Small intestine (tissue), 16 donors: ENCODE data around the gene B4GALT1. TPM values are rescaled to one million over a fixed set of nuclear protein-coding genes. Genes with fewer than 3 reads are reported as not detected.

Experiments used
- DNase-seq, 2 donors: peaks; one replicate each; pipeline versions ENCODE4 v3.0.0 to v3.0.0-alpha.2; 2013
- FAIRE-seq: peaks from 2 replicates; lab custom pipeline; 2012; peaks lifted over from hg19 to GRCh38; lab: Jason Lieb, UNC
- H3K27ac ChIP-seq, 3 donors: one replicate each; pipeline ENCODE4 v1.5.1; 2013; ENCODE audit warnings: low read length in 2 of 3, mild to moderate bottlenecking in 2 of 3, control low read depth in 1 of 3, inconsistent platforms in 1 of 3, low read depth in 1 of 3, moderate library complexity in 1 of 3
- H3K27me3 ChIP-seq, 3 donors: one replicate each; pipeline ENCODE4 v1.6.1; 2013; ENCODE audit warnings: low read length in 3 of 3, inconsistent platforms in 1 of 3; ENCODE audit not compliant: control insufficient read depth in 3 of 3, insufficient read depth in 3 of 3
- H3K36me3 ChIP-seq, 3 donors: one replicate each; pipeline ENCODE4 v1.6.1; 2013; ENCODE audit warnings: low read length in 3 of 3, inconsistent platforms in 1 of 3, low read depth in 1 of 3, mild to moderate bottlenecking in 1 of 3, moderate library complexity in 1 of 3; ENCODE audit not compliant: control insufficient read depth in 3 of 3, insufficient read depth in 2 of 3
- H3K4me1 ChIP-seq, 3 donors: one replicate each; pipeline ENCODE4 v1.6.1; 2013; ENCODE audit warnings: low read length in 2 of 3, inconsistent platforms in 1 of 3, low read depth in 1 of 3, mild to moderate bottlenecking in 1 of 3, moderate library complexity in 1 of 3; ENCODE audit not compliant: control insufficient read depth in 3 of 3, insufficient read depth in 2 of 3
- H3K4me3 ChIP-seq, 3 donors: one replicate each; pipeline ENCODE4 v1.5.1; 2013; ENCODE audit warnings: low read length in 3 of 3, control low read depth in 1 of 3, inconsistent platforms in 1 of 3, low read depth in 1 of 3, mild to moderate bottlenecking in 1 of 3, moderate library complexity in 1 of 3
- H3K9me3 ChIP-seq, 2 donors: one replicate each; pipeline ENCODE4 v1.6.1; 2013; ENCODE audit warnings: low read depth in 1 of 2, low read length in 1 of 2; ENCODE audit not compliant: control insufficient read depth in 2 of 2, insufficient read depth in 1 of 2
- WGBS, 3 donors: extraction: QIAGEN DNeasy Blood & Tissue Kit; methylation state at CpG; one replicate each; pipeline ENCODE4 v1.1.7; 2013; 5-methylcytosine and 5-hydroxymethylcytosine counted together
- long read RNA-seq, 10 donors: transcript quantifications; one replicate each; lab custom pipeline, GENCODE V29; 2026
- polyA plus RNA-seq, 4 donors: library from polyadenylated mRNA; stranded (reverse) in 3 of 4; unstranded in 1 of 4; fragments of 200-250 nt in 3 of 4; fragments of 120-200 nt in 1 of 4; gene quantifications; one replicate each; pipeline versions ENCODE4 v1.2.1 to v1.2.3, GENCODE V29; 2013
- donor health status: healthy with polysubstance abuse.
- donor health status: control.
- donor health status: control.
- donor health status: Bipolar disorder and iron deficiency.
- donor health status: healthy.

Gene B4GALT1
- 100 to 1,000 TPM in 1 of 4 donors, 10 to 100 TPM in 3; 11.9 to 114 (median 32.2) TPM for polyA plus RNA-seq
- long read RNA-seq, donor 1, full-length matches to known transcripts = 64 of 81 reads
- long read RNA-seq, donor 1, partial matches to known transcripts = 17 of 81 reads
- long read RNA-seq, donor 1, other reads (novel, unspliced or antisense) = 0 of 81 reads
- long read RNA-seq, donor 2, full-length matches to known transcripts = 28 of 34 reads
- long read RNA-seq, donor 2, partial matches to known transcripts = 6 of 34 reads
- long read RNA-seq, donor 2, other reads (novel, unspliced or antisense) = 0 of 34 reads
- long read RNA-seq, donor 3, full-length matches to known transcripts = 20 of 20 reads
- long read RNA-seq, donor 3, partial matches to known transcripts = 0 of 20 reads
- long read RNA-seq, donor 3, other reads (novel, unspliced or antisense) = 0 of 20 reads
- long read RNA-seq, donor 4 = 0 reads
- long read RNA-seq, donor 5, full-length matches to known transcripts = 6 of 11 reads
- long read RNA-seq, donor 5, partial matches to known transcripts = 5 of 11 reads
- long read RNA-seq, donor 5, other reads (novel, unspliced or antisense) = 0 of 11 reads
- long read RNA-seq, donor 6, full-length matches to known transcripts = 33 of 50 reads
- long read RNA-seq, donor 6, partial matches to known transcripts = 17 of 50 reads
- long read RNA-seq, donor 6, other reads (novel, unspliced or antisense) = 0 of 50 reads
- long read RNA-seq, donor 7, full-length matches to known transcripts = 10 of 15 reads
- long read RNA-seq, donor 7, partial matches to known transcripts = 5 of 15 reads
- long read RNA-seq, donor 7, other reads (novel, unspliced or antisense) = 0 of 15 reads
- long read RNA-seq, donor 8, full-length matches to known transcripts = 2 of 2 reads
- long read RNA-seq, donor 8, partial matches to known transcripts = 0 of 2 reads
- long read RNA-seq, donor 8, other reads (novel, unspliced or antisense) = 0 of 2 reads
- long read RNA-seq, donor 9, full-length matches to known transcripts = 10 of 15 reads
- long read RNA-seq, donor 9, partial matches to known transcripts = 5 of 15 reads
- long read RNA-seq, donor 9, other reads (novel, unspliced or antisense) = 0 of 15 reads
- long read RNA-seq, donor 10, full-length matches to known transcripts = 25 of 25 reads
- long read RNA-seq, donor 10, partial matches to known transcripts = 0 of 25 reads
- long read RNA-seq, donor 10, other reads (novel, unspliced or antisense) = 0 of 25 reads

GRCh38 chr9:33167084-33167971 is at the start of gene B4GALT1:
Gene B4GALT1 (minus strand): TSS chr9:33167336. CDS start chr9:33167169, 167 bp downstream.
- DNase-seq (peak; percentile 90 to 95), FAIRE-seq (no peak)
- H3K4me1 ChIP-seq = peaks cover 13 to 63% (median 29%) of the 10 kb centered on the region in 3 donors
- peak within 1 kb of the TSS; percentile 89 to 93 (median 92) for H3K27ac ChIP-seq
- 1 to 2% (median 2%) methylated on average over 56 to 101 of the region's 101 CpGs for WGBS, 3 donors
- H3K27me3 ChIP-seq = no peaks in the 10 kb centered on the region
- peak within 1 kb of the TSS; percentile 90 to 96 (median 91) for H3K4me3 ChIP-seq
- no peaks in the 10 kb centered on the region for H3K9me3 ChIP-seq
- H3K36me3 ChIP-seq = peaks cover 0 to 14% (median 0%) of the 10 kb centered on the region in 3 donors

GRCh38 chr9:33211695-33212393 is 44.7 kb upstream of the B4GALT1 start:
- Histone ChIP-seq H3K27ac (peak overlapping the region; percentile 3 to 80 (median 61)), H3K4me1 (peaks cover 3 to 10% (median 8%) of the 10 kb centered on the region in 3 donors), H3K27me3 (peaks cover 0 to 6% (median 0%) of the 10 kb centered on the region in 3 donors), H3K36me3 (no peaks in the 10 kb centered on the region), H3K4me3 (no peak overlapping the region), H3K9me3 (no peaks in the 10 kb centered on the region)
- FAIRE-seq (no peak), DNase-seq (peak; percentile 55 to 94)
- 43 to 50% (median 48%) methylated on average over 3 of the region's 3 CpGs for WGBS, 3 donors

DNA sequence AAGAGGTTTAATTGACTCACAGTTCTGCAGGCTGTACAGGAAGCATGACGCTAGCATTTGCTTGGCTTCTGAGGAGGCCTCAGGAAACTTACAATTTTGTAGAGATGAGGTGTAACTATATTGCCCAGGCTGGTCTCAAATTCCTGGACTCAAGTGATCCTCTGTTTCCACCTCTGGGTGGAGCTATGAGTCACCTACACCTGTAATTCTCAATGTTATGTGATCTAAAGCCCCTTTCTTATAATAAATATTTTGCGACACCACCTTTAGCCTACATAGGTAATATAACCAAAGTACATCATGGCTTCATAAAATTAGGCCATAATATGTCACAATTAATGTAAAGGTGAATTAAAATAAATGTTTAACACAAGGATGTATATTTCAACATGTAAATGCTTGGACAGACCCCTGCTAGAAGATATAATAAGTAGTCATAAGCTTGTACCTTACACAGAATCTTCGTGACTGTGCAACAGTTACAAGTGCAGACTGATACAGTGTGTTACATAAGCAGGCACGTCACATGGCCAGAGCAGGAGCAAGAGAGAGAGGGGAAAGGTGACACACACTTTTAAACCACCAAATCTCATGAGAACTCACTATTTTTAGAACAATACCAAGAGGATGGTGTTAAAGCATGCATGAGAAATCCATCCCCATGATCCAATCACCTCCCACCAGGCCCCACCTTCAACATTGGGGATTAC is 43.0 kb upstream of the B4GALT1 start:
- H3K27ac ChIP-seq = peak overlapping the region in 1 of 3 donors; percentile 3
- no peaks in the 10 kb centered on the region for H3K36me3 ChIP-seq
- H3K4me3 ChIP-seq = no peak overlapping the region
- no peaks in the 10 kb centered on the region for H3K9me3 ChIP-seq
- DNase-seq (peak in 1 of 2 donors; percentile 42), FAIRE-seq (no peak)
- 79 to 92% (median 88%) methylated on average over 4 of the region's 4 CpGs for WGBS, 3 donors
- no peaks in the 10 kb centered on the region for H3K27me3 ChIP-seq
- H3K4me1 ChIP-seq = peaks cover 3 to 10% (median 8%) of the 10 kb centered on the region in 3 donors

- Histone ChIP-seq H3K27me3 (peaks cover 0 to 4% (median 0%) of the 10 kb centered on the region in 3 donors), H3K36me3 (no peaks in the 10 kb centered on the region), H3K4me3 (no peak overlapping the region), H3K4me1 (peaks cover 3 to 10% (median 8%) of the 10 kb centered on the region in 3 donors), H3K9me3 (no peaks in the 10 kb centered on the region), H3K27ac (no peak overlapping the region)
- FAIRE-seq = no peak
- 85 to 95% (median 95%) methylated on average over 1 of the region's 1 CpG for WGBS, 3 donors
- DNase-seq = no peak
Measured at GRCh38 chr9:33209394-33209793, 42.3 kb upstream of the B4GALT1 start.

- FAIRE-seq (no peak), DNase-seq (peak; percentile 23 to 61)
- WGBS, 3 donors = 39 to 55% (median 40%) methylated on average over 9 to 11 of the region's 11 CpGs
- Histone ChIP-seq H3K27me3 (peaks cover 0 to 4% (median 0%) of the 10 kb centered on the region in 3 donors), H3K4me1 (no peaks in the 10 kb centered on the region), H3K4me3 (no peak overlapping the region), H3K9me3 (no peaks in the 10 kb centered on the region), H3K36me3 (no peaks in the 10 kb centered on the region), H3K27ac (peak overlapping the region in 1 of 3 donors; percentile 17)
Measured at GRCh38 chr9:33202552-33203201, 35.5 kb upstream of the B4GALT1 start.

- DNase-seq (no peak), FAIRE-seq (no peak)
- H3K36me3 ChIP-seq = no peaks in the 10 kb centered on the region
- 87 to 94% (median 91%) methylated on average over 1 of the region's 1 CpG for WGBS, 3 donors
- no peaks in the 10 kb centered on the region for H3K4me1 ChIP-seq
- peaks cover 0 to 4% (median 0%) of the 10 kb centered on the region in 3 donors for H3K27me3 ChIP-seq
- no peak overlapping the region for H3K4me3 ChIP-seq
- peak overlapping the region in 1 of 3 donors; percentile 14 for H3K27ac ChIP-seq
- no peaks in the 10 kb centered on the region for H3K9me3 ChIP-seq
Measured at GRCh38 chr9:33202018-33202417, 34.9 kb upstream of the B4GALT1 start.
